MM.1S (cell line): Measurements from ENCODE around the gene DYNC1I1.

Source experiments
- DNase-seq: peaks from one replicate; pipeline ENCODE4 v3.0.0-alpha.2; 2015
- H2AFZ ChIP-seq: fragments of 300-600 bp; sonication (generic); 2 replicates; pipeline ENCODE4 v1.6.0; 2016; ENCODE audit warnings: antibody characterized with exemption, low read length
- H3F3A ChIP-seq: fragments of 300-600 bp; sonication (generic); 2 replicates; pipeline ENCODE4 v1.6.1; 2016; ENCODE audit warnings: mild to moderate bottlenecking, antibody characterized with exemption, low read length, moderate library complexity, mixed read lengths; ENCODE audit not compliant: insufficient read depth
- H3K27ac ChIP-seq: fragments of 300-600 bp; sonication (generic); 2 replicates; pipeline ENCODE4 v1.5.1; 2016; ENCODE audit warnings: mild to moderate bottlenecking, low read length
- H3K27me3 ChIP-seq: fragments of 300-600 bp; sonication (generic); replicated peaks from 2 replicates; pipeline ENCODE4 v1.6.0; 2016; ENCODE audit warnings: low read length; ENCODE audit not compliant: insufficient read depth
- H3K36me3 ChIP-seq: fragments of 300-600 bp; sonication (generic); replicated peaks from 2 replicates; pipeline ENCODE4 v1.6.1; 2016; ENCODE audit warnings: mild to moderate bottlenecking, low read length, mixed read lengths; ENCODE audit not compliant: insufficient read depth
- H3K4me1 ChIP-seq: fragments of 300-600 bp; sonication (generic); 2 replicates; pipeline ENCODE4 v1.6.1; 2016; ENCODE audit warnings: low read length, mixed read lengths
- H3K4me2 ChIP-seq: fragments of 300-600 bp; sonication (generic); 2 replicates; pipeline ENCODE4 v1.6.0; 2016; ENCODE audit warnings: low read depth, low read length
- H3K4me3 ChIP-seq: fragments of 300-600 bp; sonication (generic); 2 replicates; pipeline ENCODE4 v1.5.1; 2016; ENCODE audit warnings: low read length, mixed read lengths
- H3K79me2 ChIP-seq: fragments of 300-600 bp; sonication (generic); 2 replicates; pipeline ENCODE4 v1.6.1; 2016; ENCODE audit warnings: mixed run types, low read length, mixed read lengths
- H3K9ac ChIP-seq: fragments of 300-600 bp; sonication (generic); 2 replicates; pipeline ENCODE4 v1.6.1; 2016; ENCODE audit warnings: low read length, mixed read lengths
- H3K9me2 ChIP-seq: fragments of 300-600 bp; sonication (generic); replicated peaks from 2 replicates; pipeline ENCODE4 v1.6.1; 2016; ENCODE audit warnings: mild to moderate bottlenecking, low read length, mixed read lengths; ENCODE audit not compliant: insufficient read depth
- H3K9me3 ChIP-seq: fragments of 300-600 bp; sonication (generic); replicated peaks from 2 replicates; pipeline ENCODE4 v1.6.1; 2016; ENCODE audit warnings: mild to moderate bottlenecking, low read length, mixed read lengths; ENCODE audit not compliant: insufficient read depth
- H4K20me1 ChIP-seq: fragments of 300-600 bp; sonication (generic); 2 replicates; pipeline ENCODE4 v1.6.1; 2016; ENCODE audit warnings: mild to moderate bottlenecking, low read length, moderate library complexity, mixed read lengths; ENCODE audit not compliant: insufficient read depth
- CTCF ChIP-seq: fragments of 300-600 bp; sonication (generic); IDR thresholded peaks from 2 replicates; pipeline ENCODE4 v1.5.1; 2016; ENCODE audit warnings: antibody characterized with exemption, low read length, mixed read lengths
- EZH2 ChIP-seq: fragments of 300-600 bp; sonication (generic); optimal IDR thresholded peaks from 2 replicates; pipeline ENCODE3; 2017; ENCODE audit warnings: low read depth, mild to moderate bottlenecking, antibody characterized with exemption, low read length, mixed read lengths
- EZH2phosphoT487 ChIP-seq: fragments of 300-600 bp; sonication (generic); IDR thresholded peaks from 2 replicates; pipeline ENCODE4 v1.6.1; 2018; ENCODE audit warnings: antibody characterized with exemption, low read length

DYNC1I1 gene

GRCh38 chr7:96093435-96093834 lies 321.1 kb downstream of the DYNC1I1 start:
- no peaks in the 10 kb centered on the region for H3K36me3 ChIP-seq
- no peaks in the 10 kb centered on the region for H3K27me3 ChIP-seq
- no peak for TF ChIP-seq EZH2
- no peak for TF ChIP-seq CTCF
- no peak for TF ChIP-seq EZH2phosphoT487
- no peaks in the 10 kb centered on the region for H3K79me2 ChIP-seq
- no peak overlapping the region for H2AFZ ChIP-seq
- no peak overlapping the region for H3K4me2 ChIP-seq
- H3K4me3 ChIP-seq, result no peak overlapping the region
- no peak for DNase-seq
- no peak overlapping the region for H3K27ac ChIP-seq
- no peaks in the 10 kb centered on the region for H3K9me3 ChIP-seq
- no peaks in the 10 kb centered on the region for H3K9me2 ChIP-seq
- no peaks in the 10 kb centered on the region for H3F3A ChIP-seq
- no peaks in the 10 kb centered on the region for H4K20me1 ChIP-seq
- H3K4me1 ChIP-seq, result no peaks in the 10 kb centered on the region
- H3K9ac ChIP-seq, result no peak overlapping the region

- DNase-seq, result no peak
- TF ChIP-seq CTCF (no peak), EZH2 (no peak), EZH2phosphoT487 (no peak)
- H3K36me3 ChIP-seq, result no peaks in the 10 kb centered on the region
- H3F3A ChIP-seq, result no peaks in the 10 kb centered on the region
- H2AFZ ChIP-seq, result no peak overlapping the region
- H3K27ac ChIP-seq, result no peak overlapping the region
- H3K4me2 ChIP-seq, result no peak overlapping the region
- H3K9ac ChIP-seq, result no peak overlapping the region
- no peaks in the 10 kb centered on the region for H3K79me2 ChIP-seq
- H3K27me3 ChIP-seq, result no peaks in the 10 kb centered on the region
- H3K9me2 ChIP-seq, result no peaks in the 10 kb centered on the region
- no peaks in the 10 kb centered on the region for H4K20me1 ChIP-seq
- H3K4me3 ChIP-seq, result no peak overlapping the region
- H3K4me1 ChIP-seq, result no peaks in the 10 kb centered on the region
- no peaks in the 10 kb centered on the region for H3K9me3 ChIP-seq
These were observed 325.5 kb downstream of the DYNC1I1 start for GRCh38 chr7:96097835-96098234.

GRCh38 chr7:96100737-96101136 lies 328.4 kb downstream of the DYNC1I1 start:
- H3K27me3 ChIP-seq, result no peaks in the 10 kb centered on the region
- no peak overlapping the region for H2AFZ ChIP-seq
- H3K4me3 ChIP-seq, result no peak overlapping the region
- H3K9me3 ChIP-seq, result no peaks in the 10 kb centered on the region
- no peaks in the 10 kb centered on the region for H3K36me3 ChIP-seq
- H4K20me1 ChIP-seq, result no peaks in the 10 kb centered on the region
- no peak overlapping the region for H3K27ac ChIP-seq
- no peak overlapping the region for H3K4me2 ChIP-seq
- DNase-seq, result no peak
- no peaks in the 10 kb centered on the region for H3K9me2 ChIP-seq
- H3K4me1 ChIP-seq, result no peaks in the 10 kb centered on the region
- no peak overlapping the region for H3K9ac ChIP-seq
- no peaks in the 10 kb centered on the region for H3K79me2 ChIP-seq
- no peaks in the 10 kb centered on the region for H3F3A ChIP-seq
- TF ChIP-seq EZH2phosphoT487 (no peak), CTCF (no peak)
